IMR-90 (cell line): ENCODE data around the gene TRIM37. TPM values are rescaled to one million over a fixed set of nuclear protein-coding genes. Genes with fewer than 3 reads are reported as not detected.
A peak's percentile ranks its signal among the peaks of the same experiment; 100 is the strongest.

Source experiments
- ATAC-seq: fragments of 200-7000 bp; cut with Tn5 transposase; 2 replicates; pipeline ENCODE4 v1.9.1; 2020; ENCODE audit warnings: low read depth, mild to moderate bottlenecking, moderate library complexity
- BruUV-seq: library from RNA; stranded (reverse); fragments of 400-500 nt; replicated peaks from 2 replicates; lab custom pipeline; 2021; lab: Mats Ljungman, UMichigan
- CTCF ChIA-PET: fragments of 300-600 bp; formaldehyde crosslinking; extraction: SDS; loops from one replicate; lab custom pipeline; 2021; ENCODE audit warnings: antibody characterized with exemption; lab: Yijun Ruan, JAX
- POLR2A ChIA-PET: fragments of 300-600 bp; sonication (Branson Sonifier 250); formaldehyde crosslinking; loops from one replicate; lab custom pipeline; 2022; ENCODE audit warnings: antibody characterized with exemption; ENCODE audit not compliant: unreplicated experiment; lab: Charles Lee
- DNase-seq: peaks from one replicate; pipeline ENCODE4 v3.0.0; 2013
- H2AFZ ChIP-seq: replicated peaks from 2 replicates; pipeline ENCODE3; 2013; ENCODE audit warnings: low read length, mild to moderate bottlenecking; ENCODE audit not compliant: poor library complexity
- H2AK5ac ChIP-seq: 2 replicates; pipeline ENCODE4 v1.6.1; 2013; ENCODE audit warnings: low read depth, low read length, inconsistent platforms
- H2AK9ac ChIP-seq: replicated peaks from 2 replicates; pipeline ENCODE3; 2013; ENCODE audit warnings: mild to moderate bottlenecking, low read depth, low read length, moderate library complexity; ENCODE audit not compliant: poor library complexity
- H2BK120ac ChIP-seq: 2 replicates; pipeline ENCODE4 v1.6.1; 2013; ENCODE audit warnings: low read depth, low read length, inconsistent platforms
- H2BK15ac ChIP-seq: 3 replicates; pipeline ENCODE4 v1.6.1; 2013; ENCODE audit warnings: low read depth, low read length, inconsistent platforms
- H2BK20ac ChIP-seq: 2 replicates; pipeline ENCODE4 v1.6.1; 2013; ENCODE audit warnings: low read depth, mild to moderate bottlenecking, inconsistent platforms, low read length, moderate library complexity
- H2BK5ac ChIP-seq: 2 replicates; pipeline ENCODE4 v1.6.1; 2013; ENCODE audit warnings: mild to moderate bottlenecking, low read depth, low read length, inconsistent platforms; ENCODE audit not compliant: poor library complexity, severe bottlenecking
- H3K14ac ChIP-seq: replicated peaks from 2 replicates; pipeline ENCODE4 v1.6.1; 2013; ENCODE audit warnings: low read depth, low read length, inconsistent platforms
- H3K18ac ChIP-seq: 2 replicates; pipeline ENCODE4 v1.6.1; 2013; ENCODE audit warnings: low read depth, low read length, control low read depth
- H3K23ac ChIP-seq: 2 replicates; pipeline ENCODE4 v1.6.1; 2013; ENCODE audit warnings: low read depth, low read length, inconsistent platforms
- H3K27ac ChIP-seq: 2 replicates; pipeline ENCODE4 v1.5.1; 2013; ENCODE audit warnings: mild to moderate bottlenecking, control low read depth, low read length; ENCODE audit not compliant: insufficient read depth
- H3K27me3 ChIP-seq: 2 replicates; pipeline ENCODE4 v1.6.1; 2013; ENCODE audit warnings: low read length; ENCODE audit not compliant: control insufficient read depth, insufficient read depth
- H3K36me3 ChIP-seq: 2 replicates; pipeline ENCODE4 v1.6.1; 2013; ENCODE audit warnings: low read length, mixed read lengths; ENCODE audit not compliant: control insufficient read depth, insufficient read depth
- H3K4ac ChIP-seq: 2 replicates; pipeline ENCODE4 v1.6.1; 2013; ENCODE audit warnings: low read depth, low read length, inconsistent platforms
- H3K4me1 ChIP-seq: 2 replicates; pipeline ENCODE4 v1.6.1; 2013; ENCODE audit warnings: low read length, mixed read lengths; ENCODE audit not compliant: control insufficient read depth, insufficient read depth
- H3K4me2 ChIP-seq: 2 replicates; pipeline ENCODE4 v1.6.1; 2013; ENCODE audit warnings: low read depth, mild to moderate bottlenecking, control low read depth, low read length, moderate library complexity
- H3K4me3 ChIP-seq: 2 replicates; pipeline ENCODE4 v1.5.1; 2013; ENCODE audit warnings: low read depth, mild to moderate bottlenecking, control low read depth, low read length, moderate library complexity; ENCODE audit not compliant: insufficient read depth
- H3K56ac ChIP-seq: 2 replicates; pipeline ENCODE4 v1.6.1; 2013; ENCODE audit warnings: low read length, inconsistent platforms; ENCODE audit not compliant: insufficient read depth; ENCODE audit errors: extremely low read depth
- H3K79me1 ChIP-seq, 2 experiments: 2 replicates each; pipeline ENCODE4 v1.6.1; 2013; ENCODE audit warnings: low read length in 2 of 2, inconsistent platforms in 1 of 2, low read depth in 1 of 2
- H3K9ac ChIP-seq: 2 replicates; pipeline ENCODE4 v1.6.1; 2013; ENCODE audit warnings: low read depth, low read length, control low read depth
- H3K9me1 ChIP-seq: 2 replicates; pipeline ENCODE4 v1.6.1; 2013; ENCODE audit warnings: low read length, inconsistent platforms; ENCODE audit not compliant: insufficient read depth
- H3K9me3 ChIP-seq: 2 replicates; pipeline ENCODE4 v1.6.1; 2013; ENCODE audit warnings: low read length; ENCODE audit not compliant: control insufficient read depth, insufficient read depth
- H4K20me1 ChIP-seq: 2 replicates; pipeline ENCODE4 v1.6.1; 2013; ENCODE audit warnings: low read length, inconsistent platforms; ENCODE audit not compliant: insufficient read depth
- H4K5ac ChIP-seq: 2 replicates; pipeline ENCODE4 v1.6.1; 2013; ENCODE audit warnings: mild to moderate bottlenecking, low read depth, low read length, control low read depth
- H4K8ac ChIP-seq, 2 experiments: 2 replicates each; pipeline ENCODE4 v1.6.1; 2013; ENCODE audit warnings: low read depth in 2 of 2, low read length in 2 of 2, control low read depth in 1 of 2, inconsistent platforms in 1 of 2
- H4K91ac ChIP-seq: 2 replicates; pipeline ENCODE4 v1.6.1; 2013; ENCODE audit warnings: low read depth, low read length, inconsistent platforms; ENCODE audit not compliant: insufficient read depth
- BHLHE40 ChIP-seq: fragments of 150-350 bp; IDR thresholded peaks from 2 replicates; pipeline ENCODE4 v1.6.1; 2016; ENCODE audit warnings: mild to moderate bottlenecking, low read depth, low read length
- CTCF ChIP-seq: conservative IDR thresholded peaks from 2 replicates; pipeline ENCODE4 v1.5.1; 2012; ENCODE audit warnings: mild to moderate bottlenecking, low read depth, low read length, improper control_type of control experiment
- FOS ChIP-seq: fragments of 150-350 bp; IDR thresholded peaks from 2 replicates; pipeline ENCODE4 v1.6.1; 2016; ENCODE audit warnings: low read depth, low read length
- MAFK ChIP-seq: IDR thresholded peaks from 2 replicates; pipeline ENCODE4 v1.6.1; 2012; ENCODE audit warnings: low read depth, low read length, improper control_type of control experiment
- MXI1 ChIP-seq: IDR thresholded peaks from 2 replicates; pipeline ENCODE4 v1.6.1; 2012; ENCODE audit warnings: low read depth, mild to moderate bottlenecking, low read length, moderate library complexity, borderline replicate concordance
- WGBS, 2 experiments: methylation state at CpG; one replicate each; pipeline versions ENCODE4 v1.1.5 to v1.1.7; 2013; ENCODE audit warnings: missing lambda C conversion rate in 2 of 2; ENCODE audit not compliant: insufficient read length in 1 of 2; ENCODE audit errors: extremely low coverage in 2 of 2; 5-methylcytosine and 5-hydroxymethylcytosine counted together
- dilution Hi-C: fragments of 300-500 bp; cut with HindIII; formaldehyde crosslinking; loops from one replicate; pipeline ENCODE4 v1.14.3; 2018; ENCODE audit warnings: low sequenced_read_pairs; ENCODE audit not compliant: unreplicated experiment
- in situ Hi-C: fragments of 300-500 bp; cut with MboI; formaldehyde crosslinking; loops from 3 replicates; pipeline ENCODE4 v1.14.3; 2019; ENCODE audit warnings: low sequenced_read_pairs, inconsistent platforms, mixed read lengths
- intact Hi-C: fragments of 100-400 bp; cut with micrococcal nuclease; formaldehyde crosslinking; loops from 2 replicates; pipeline ENCODE4 v1.10.0; 2022
- polyA plus RNA-seq, 3 experiments: library from polyadenylated mRNA; depleted of rRNA; stranded (reverse); fragments of >200 nt; gene quantifications; 2 replicates each; pipeline ENCODE4 v1.2.3, GENCODE V29; 2012; ENCODE audit warnings: low replicate concordance in 1 of 3
- total RNA-seq: library from RNA; depleted of rRNA; stranded (reverse); fragments of >200 nt; gene quantifications from 2 replicates; pipeline ENCODE4 v1.2.3, GENCODE V29; 2012

Gene TRIM37
- total and polyA plus RNA-seq, 2 of the 4 experiments (the other 2 are of a cell fraction) = 12.1 to 24.9 TPM

GRCh38 chr17:59151006-59151405 is 44.3 kb upstream of the TRIM37 start:
- Histone ChIP-seq H3K4me3 (no peak overlapping the region), H3K14ac (peak overlapping the region; percentile 80), H3K27me3 (no peaks in the 10 kb centered on the region), H4K91ac (no peak overlapping the region), H3K4ac (no peak overlapping the region; the same call in 1 of the 2 replicates), H2AK9ac (no peak overlapping the region), H3K79me1 (peaks cover 0 to 41% of the 10 kb centered on the region in 2 experiments), H3K56ac (no peak overlapping the region), H3K36me3 (peaks cover 3% of the 10 kb centered on the region; the same call in 1 of the 2 replicates), H3K9ac (no peak overlapping the region), H4K20me1 (peaks cover 13% of the 10 kb centered on the region), H3K9me3 (no peaks in the 10 kb centered on the region), H2BK20ac (0 out of 2 replicates have a peak overlapping the region, but pooled peaks have one; percentile 5), H2AFZ (no peak overlapping the region), H3K23ac (peak overlapping the region; percentile 88; the same call in 1 of the 2 replicates), H3K9me1 (peaks cover 9% of the 10 kb centered on the region), H2BK5ac (no peak overlapping the region), H4K5ac (no peak overlapping the region), H3K4me2 (peak overlapping the region; percentile 54; the same call in 1 of the 2 replicates), H2AK5ac (no peak overlapping the region), H3K18ac (no peak overlapping the region), H2BK120ac (no peak overlapping the region), H4K8ac (peak overlapping the region in 1 of 2 experiments; percentile 24; a peak in 1 of 4 replicates), H2BK15ac (no peak overlapping the region), H3K27ac (no peak overlapping the region), H3K4me1 (peaks cover 3% of the 10 kb centered on the region)
- no TSS peak for BruUV-seq
- intact Hi-C loops (loop anchor here (10.0 kb wide), 1 partner anchor 516 kb away; no protein-coding TSS in a partner anchor), in situ Hi-C loops (no loop called here), dilution Hi-C loops (no loop called here)
- CTCF ChIA-PET = interaction anchor here (1.6 kb wide), 1 partner anchor 13 kb away, joined by 4 read pairs; no protein-coding TSS in a partner anchor
- no peak for ATAC-seq
- POLR2A ChIA-PET = interaction anchor here (0.6 kb wide), 2 partner anchors 45 to 514 kb away, joined by 3 read pairs; no protein-coding TSS in a partner anchor
- no peak for TF ChIP-seq MXI1
- no peak for TF ChIP-seq BHLHE40
- no peak for TF ChIP-seq FOS
- TF ChIP-seq MAFK = no peak
- TF ChIP-seq CTCF = no peak
- peak; percentile 6 for DNase-seq
- WGBS, 2 experiments = no CpG with 5 or more reads among the region's 5 CpGs
